Dermis blood vessel endothelial cell (primary cell): ENCODE measurements around the gene FLT4. TPM values are rescaled to one million over a fixed set of nuclear protein-coding genes. Genes with fewer than 3 reads are reported as not detected.
"Not testable (repeated sequence)": the region's sequence is repeated elsewhere in the genome, so short reads cannot be mapped to it uniquely, and the experiment has no call there.

Source experiments
- DNase-seq: peaks from one replicate; pipeline ENCODE4 v3.0.0; 2010
- total RNA-seq: library from RNA; depleted of rRNA; stranded (reverse); fragments of >200 nt; gene quantifications from 2 replicates; pipeline ENCODE4 v1.2.3, GENCODE V29; 2014

FLT4 gene
- total RNA-seq, 1 donor from 2014 or later, result 341 TPM

DNA sequence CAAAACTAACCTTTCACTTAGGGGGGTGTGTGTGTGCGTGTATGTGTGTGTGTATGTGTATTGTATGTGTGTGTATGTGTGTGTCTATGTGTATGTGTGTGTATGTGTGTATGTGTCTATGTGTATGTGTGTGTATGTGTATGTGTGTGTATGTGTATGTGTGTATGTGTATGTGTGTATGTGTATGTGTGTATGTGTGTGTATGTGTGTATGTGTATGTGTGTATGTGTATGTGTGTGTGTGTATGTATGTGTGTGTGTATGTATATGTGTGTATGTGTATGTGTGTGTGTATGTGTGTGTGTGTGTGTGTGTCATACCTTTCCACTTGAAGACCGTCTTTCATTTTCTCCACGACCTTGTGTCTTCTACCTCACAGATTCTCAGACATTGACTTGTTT, 20.8 kb upstream of the FLT4 start:
- no peak for DNase-seq

GRCh38 chr5:180669661-180670060, 20.3 kb upstream of the FLT4 start:
- DNase-seq, result no peak

GRCh38 chr5:180668835-180669596, 19.6 kb upstream of the FLT4 start:
- no peak for DNase-seq

DNA sequence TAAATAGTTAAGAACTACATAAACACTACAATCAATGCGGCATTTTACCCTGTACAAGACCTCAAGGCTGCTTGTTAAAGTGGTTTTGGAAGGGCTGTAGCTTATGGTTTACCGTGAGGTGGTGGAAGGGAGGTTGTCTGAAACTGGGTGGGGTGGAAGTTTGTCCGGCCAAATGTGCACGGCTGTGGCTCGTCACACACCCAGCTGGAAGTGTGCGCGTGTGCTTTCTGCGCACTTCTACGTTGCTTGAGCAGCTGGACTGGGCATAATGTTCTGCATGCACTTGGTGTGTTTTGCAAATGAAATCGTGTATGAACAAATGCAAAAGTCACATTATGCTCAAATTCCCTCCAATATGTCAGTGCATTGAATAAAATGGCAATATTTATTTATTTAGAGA, 17.4 kb upstream of the FLT4 start:
- DNase-seq, result no peak

DNA sequence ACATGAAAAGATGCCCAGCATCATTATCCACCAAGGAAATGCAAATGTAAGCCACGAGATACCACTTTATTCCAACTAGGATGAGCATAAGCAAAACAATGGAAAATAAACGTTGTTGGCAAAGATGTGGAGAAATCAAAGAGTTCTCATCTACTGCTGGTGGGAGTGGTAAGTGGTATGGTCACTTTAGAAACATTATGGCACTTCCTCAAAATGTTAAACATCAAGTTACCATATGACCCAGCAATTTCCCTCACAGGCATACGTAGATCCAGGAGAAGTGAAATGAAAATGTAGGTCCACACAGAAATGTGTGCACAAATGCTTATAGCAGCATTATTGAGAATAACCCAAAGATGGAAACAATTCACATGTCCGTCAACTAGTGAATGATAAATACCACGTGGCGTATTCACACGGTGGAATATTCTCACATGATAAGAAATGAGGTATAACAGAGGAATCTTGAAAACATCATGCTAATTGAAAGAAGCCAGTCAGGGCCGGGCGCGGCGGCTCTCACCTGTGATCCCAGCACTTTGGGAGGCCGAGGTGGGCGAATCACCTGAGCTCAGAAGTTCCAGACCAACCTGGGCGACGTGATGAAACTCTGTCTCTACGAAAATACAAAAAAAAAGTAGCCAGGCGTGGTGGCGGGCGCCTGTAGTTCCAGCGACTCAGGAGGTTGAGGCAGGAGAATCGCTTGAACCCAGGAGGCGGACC, 16.4 kb upstream of the FLT4 start:
- DNase-seq, result no peak

- DNase-seq, result no peak
Measured at GRCh38 chr5:180658774-180659564, 9.6 kb upstream of the FLT4 start.

GRCh38 chr5:180655243-180655642, 5.8 kb upstream of the FLT4 start:
- DNase-seq, result not testable (repeated sequence)

DNA sequence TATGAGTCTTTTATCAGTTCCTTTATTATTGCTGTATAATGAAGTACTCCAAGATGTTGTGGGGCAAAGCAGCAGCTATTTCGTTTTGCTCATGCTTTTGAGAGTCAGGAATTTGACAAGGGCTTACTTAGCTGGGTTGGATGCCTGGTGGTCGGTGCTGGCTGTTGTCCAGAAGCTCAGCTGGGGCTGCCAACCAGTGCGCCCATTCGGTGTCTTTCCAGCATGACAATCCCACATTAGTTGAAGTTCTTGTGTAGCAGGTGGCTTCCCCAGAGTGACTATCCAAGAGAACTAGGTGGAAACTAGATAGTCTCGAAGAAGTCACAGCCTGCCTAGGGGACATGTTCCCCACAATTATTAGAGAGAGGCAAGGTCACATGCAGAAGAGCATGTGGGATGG, 3.4 kb upstream of the FLT4 start:
- DNase-seq, result no peak

GRCh38 chr5:180652346-180652745, 2.9 kb upstream of the FLT4 start:
- DNase-seq, result no peak

DNA sequence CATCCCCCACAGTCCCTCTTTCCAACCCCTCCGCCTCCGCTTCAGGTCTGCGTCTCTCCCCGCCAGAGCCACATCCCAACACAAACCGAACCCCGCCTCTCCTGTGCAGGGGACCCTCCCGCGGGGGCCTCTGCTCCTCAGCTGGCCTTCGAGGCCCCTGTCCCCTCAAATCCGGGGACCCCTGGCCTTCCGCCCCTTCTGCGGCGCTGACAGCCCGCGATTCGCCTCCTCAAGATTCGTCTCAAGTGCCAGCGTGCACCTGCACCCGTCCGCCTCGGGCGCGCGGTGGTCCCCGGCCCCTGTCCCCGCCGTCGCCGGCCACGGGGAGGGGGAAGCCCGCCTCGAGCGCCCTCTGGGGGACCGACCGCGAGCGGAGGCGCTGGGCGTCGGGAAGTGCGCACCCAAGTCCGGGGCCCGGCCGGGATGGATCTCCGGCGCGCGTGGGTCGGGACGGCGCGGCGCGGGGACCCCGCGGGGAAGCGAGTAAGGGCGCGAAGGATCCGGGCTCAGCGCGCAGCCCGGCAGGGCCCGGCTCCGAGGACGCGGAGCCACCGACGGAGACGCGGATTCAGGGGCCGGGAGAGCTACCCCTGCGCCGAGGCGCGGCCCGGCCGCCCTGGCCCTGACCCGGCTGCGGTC, 623 bp downstream of the FLT4 start:
- peak; percentile 56 for DNase-seq

DNA sequence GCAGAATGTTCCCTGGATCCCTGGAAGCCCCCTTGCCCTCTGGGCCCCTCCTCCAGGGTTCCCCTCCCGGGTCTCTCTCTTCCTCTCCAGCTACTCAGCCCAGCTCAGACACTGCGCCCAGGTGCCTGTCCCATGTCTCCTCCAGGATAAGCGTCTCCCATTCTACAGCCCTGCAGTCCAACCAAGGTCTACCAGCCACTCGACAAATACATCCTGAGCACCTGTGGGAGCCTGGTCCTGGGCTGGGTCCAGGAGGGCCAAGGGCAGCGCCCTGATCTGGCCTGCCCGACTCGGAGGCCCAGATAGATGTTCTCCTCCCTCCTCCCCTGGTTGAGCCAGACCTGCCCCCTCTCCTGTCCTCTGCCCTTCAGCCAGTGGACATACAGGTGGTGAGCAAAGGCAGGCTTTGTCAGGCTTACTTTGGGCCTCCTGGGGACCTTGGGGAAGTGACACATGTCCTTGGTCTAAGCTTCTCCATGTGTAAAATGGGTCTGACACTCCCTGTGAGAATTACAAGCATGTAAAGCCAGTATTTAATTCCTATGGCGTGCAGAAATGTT, 1.4 kb downstream of the FLT4 start:
- DNase-seq, result no peak

DNA sequence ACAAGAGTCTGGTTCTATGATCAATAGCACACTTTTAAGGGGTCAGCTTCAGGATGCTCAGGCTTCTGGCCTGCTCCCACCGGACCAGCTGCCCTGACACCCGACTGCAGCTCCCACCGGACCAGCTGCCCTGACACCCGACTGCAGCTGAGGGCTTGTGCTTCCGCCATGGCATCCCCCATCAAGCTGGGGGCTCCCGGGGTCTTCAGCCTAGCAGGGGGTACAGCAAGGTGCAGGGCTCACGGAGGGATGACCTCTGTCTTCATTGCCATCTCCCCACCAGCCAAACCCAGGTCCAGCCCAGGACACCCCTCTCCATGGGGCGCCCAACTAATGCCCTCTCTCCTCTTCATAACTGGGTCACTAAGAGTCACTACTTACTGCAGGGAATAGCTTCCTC, 1.9 kb downstream of the FLT4 start:
- DNase-seq, result no peak

DNA sequence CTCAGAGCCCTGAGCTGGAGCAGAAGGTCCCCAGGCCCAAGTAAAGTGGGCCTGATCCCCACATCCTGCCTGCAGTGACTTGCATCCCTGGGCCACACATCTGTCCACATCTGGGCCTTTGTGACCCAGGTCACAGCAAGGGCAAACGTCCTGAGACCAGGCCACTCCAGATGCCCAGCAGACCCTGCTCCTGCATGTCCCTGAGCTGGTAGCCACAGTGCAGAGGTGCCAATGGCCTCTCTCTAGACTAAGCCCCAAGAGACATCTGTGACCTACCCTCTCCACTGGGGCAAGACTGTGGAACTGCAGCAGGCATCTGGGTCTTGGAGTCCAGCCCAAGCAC, 2.5 kb downstream of the FLT4 start:
- DNase-seq, result no peak

DNA sequence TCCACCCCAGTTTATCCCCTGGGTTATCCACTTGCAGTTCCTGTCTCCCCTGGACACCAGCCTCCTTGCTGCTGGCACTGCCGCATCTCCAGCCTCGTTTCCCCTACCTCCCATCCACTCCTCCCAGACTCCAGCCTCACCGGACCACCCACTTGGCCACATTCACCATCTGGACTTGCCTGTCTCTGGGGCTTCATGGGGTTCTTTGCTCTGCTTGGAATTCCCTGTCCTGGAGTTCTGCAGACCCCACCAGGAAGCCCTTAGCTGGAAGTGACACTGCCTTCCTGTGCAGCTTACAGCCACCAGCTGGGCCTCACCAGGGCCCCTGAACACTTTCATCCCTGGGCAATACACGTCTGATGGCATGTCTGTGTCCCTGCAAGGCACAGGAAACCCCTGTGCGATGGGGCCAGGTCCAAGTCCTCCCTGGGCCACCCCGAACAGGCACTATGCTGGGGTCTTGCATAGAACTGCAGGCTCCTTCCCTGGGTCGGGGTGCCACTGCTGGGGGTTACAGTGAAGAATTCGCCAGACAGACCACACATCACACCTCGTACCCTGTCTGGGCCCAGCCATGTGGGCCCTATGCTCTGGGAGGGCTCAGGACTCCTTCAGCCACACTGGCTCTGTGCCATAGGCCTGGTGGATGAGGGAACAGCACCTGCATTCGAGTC, 3.0 kb downstream of the FLT4 start:
- DNase-seq, result no peak

GRCh38 chr5:180645274-180646204, 3.9 kb downstream of the FLT4 start:
- DNase-seq, result peak; percentile 86

DNA sequence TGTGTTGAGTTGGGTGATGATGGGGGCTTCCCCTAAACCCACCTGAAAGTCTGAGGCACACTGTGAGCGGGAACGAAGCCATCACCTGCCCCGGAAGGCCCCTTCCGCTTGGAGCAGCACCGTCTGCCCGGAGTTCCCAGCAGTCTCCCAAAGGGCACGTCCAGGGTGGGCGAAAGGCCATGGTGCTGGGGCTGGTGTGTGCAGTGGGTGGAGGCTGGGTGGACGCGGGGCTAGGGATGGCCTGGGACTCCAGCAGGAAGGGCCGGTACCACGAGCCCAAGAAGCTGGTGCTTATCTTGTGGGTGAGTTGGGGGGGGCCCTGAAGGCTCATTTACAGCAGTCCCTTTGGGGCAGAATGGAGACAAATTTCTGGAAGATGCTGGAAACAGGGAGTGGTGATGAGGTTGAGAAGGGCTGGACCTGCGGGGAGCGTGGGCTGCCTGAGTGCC, 4.6 kb downstream of the FLT4 start:
- DNase-seq, result no peak

DNA sequence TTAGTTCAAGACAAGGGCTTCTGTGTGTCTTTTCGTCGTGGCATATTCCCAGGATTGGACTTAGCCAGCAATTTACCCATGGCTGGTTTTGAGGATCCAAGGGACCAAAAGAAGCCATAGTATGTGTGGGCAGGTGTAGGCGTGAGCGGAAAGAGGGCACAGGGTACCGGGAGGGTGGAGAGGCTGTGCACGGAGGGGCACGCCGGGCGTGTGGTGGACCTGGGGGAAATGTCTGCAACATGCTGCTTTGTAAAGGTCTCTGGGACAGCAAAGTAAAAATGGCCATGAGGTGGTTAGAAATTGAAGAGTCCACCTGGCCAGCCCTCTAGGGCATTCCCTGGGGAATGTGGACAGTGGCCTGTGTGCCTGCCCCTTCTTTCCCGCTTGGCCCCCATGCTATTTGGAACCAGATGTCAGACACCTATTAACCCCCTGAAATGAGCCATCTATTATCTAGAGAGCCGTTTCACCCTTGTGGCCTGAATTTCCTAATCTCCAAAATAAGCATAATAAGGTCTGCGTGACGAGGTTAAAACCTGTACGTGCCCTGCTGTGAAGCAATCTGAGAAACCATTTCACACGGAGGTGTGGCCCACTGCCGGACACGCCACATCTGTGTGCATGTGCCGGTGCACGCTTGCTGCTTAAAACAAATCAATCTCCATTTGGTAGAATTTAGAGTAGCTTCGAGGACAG, 5.1 kb downstream of the FLT4 start:
- DNase-seq, result no peak

GRCh38 chr5:180643191-180643851, 6.1 kb downstream of the FLT4 start:
- DNase-seq, result no peak

GRCh38 chr5:180642779-180643178, 6.6 kb downstream of the FLT4 start:
- DNase-seq, result no peak
